H9 (cell line): ENCODE data around the gene KIF16B. TPM values are rescaled to one million over a fixed set of nuclear protein-coding genes. Genes with fewer than 3 reads are reported as not detected.

Experiments used
- DNase-seq: peaks from one replicate; pipeline ENCODE4 v3.0.0-alpha.2; 2017
- H2AFZ ChIP-seq: one replicate; pipeline ENCODE4 v1.6.1; 2013; ENCODE audit warnings: mild to moderate bottlenecking, low read length, control low read depth, moderate library complexity
- H2AK5ac ChIP-seq: 2 replicates; pipeline ENCODE4 v1.6.1; 2013; ENCODE audit warnings: low read length, control low read depth, mixed read lengths; ENCODE audit not compliant: insufficient read length
- H2BK120ac ChIP-seq: one replicate; pipeline ENCODE4 v1.6.1; 2013; ENCODE audit warnings: low read depth, mild to moderate bottlenecking, low read length, control low read depth, inconsistent platforms; ENCODE audit not compliant: poor library complexity, severe bottlenecking
- H2BK12ac ChIP-seq: 2 replicates; pipeline ENCODE4 v1.6.1; 2013; ENCODE audit warnings: low read length, control low read depth, mixed read lengths, low read depth; ENCODE audit not compliant: insufficient read length
- H2BK15ac ChIP-seq: 2 replicates; pipeline ENCODE4 v1.6.1; 2013; ENCODE audit warnings: low read depth, low read length, control low read depth
- H2BK20ac ChIP-seq: one replicate; pipeline ENCODE4 v1.6.1; 2013; ENCODE audit warnings: low read depth, mild to moderate bottlenecking, low read length, control low read depth, inconsistent platforms; ENCODE audit not compliant: poor library complexity, severe bottlenecking
- H2BK5ac ChIP-seq: 2 replicates; pipeline ENCODE4 v1.6.1; 2013; ENCODE audit warnings: low read length, control low read depth, mixed read lengths; ENCODE audit not compliant: insufficient read length
- H3K14ac ChIP-seq: 2 replicates; pipeline ENCODE4 v1.6.1; 2013; ENCODE audit warnings: low read length, control low read depth; ENCODE audit not compliant: insufficient read depth
- H3K18ac ChIP-seq: 2 replicates; pipeline ENCODE4 v1.6.1; 2013; ENCODE audit warnings: low read depth, mild to moderate bottlenecking, mixed read lengths, low read length, control low read depth; ENCODE audit not compliant: insufficient read length
- H3K23ac ChIP-seq: 2 replicates; pipeline ENCODE4 v1.6.1; 2013; ENCODE audit warnings: low read length, control low read depth, mixed read lengths, low read depth; ENCODE audit not compliant: insufficient read length
- H3K23me2 ChIP-seq: 2 replicates; pipeline ENCODE4 v1.6.1; 2013; ENCODE audit warnings: low read depth, mild to moderate bottlenecking, mixed read lengths, low read length, control low read depth; ENCODE audit not compliant: insufficient read length, poor library complexity, severe bottlenecking
- H3K27ac ChIP-seq: 2 replicates; pipeline ENCODE4 v1.5.1; 2013; ENCODE audit warnings: low read length, control low read depth, mixed read lengths, low read depth; ENCODE audit not compliant: insufficient read length
- H3K27me3 ChIP-seq: 2 replicates; pipeline ENCODE4 v1.6.1; 2013; ENCODE audit warnings: low read length, control low read depth, inconsistent platforms; ENCODE audit not compliant: insufficient read depth
- H3K4ac ChIP-seq: 2 replicates; pipeline ENCODE4 v1.6.1; 2013; ENCODE audit warnings: low read depth, mild to moderate bottlenecking, control low read depth, inconsistent platforms, low read length, moderate library complexity
- H3K4me1 ChIP-seq: 2 replicates; pipeline ENCODE4 v1.6.1; 2013; ENCODE audit warnings: low read length, control low read depth, inconsistent platforms; ENCODE audit not compliant: insufficient read depth
- H3K4me2 ChIP-seq: 2 replicates; pipeline ENCODE4 v1.6.1; 2013; ENCODE audit warnings: low read length, control low read depth, mixed read lengths; ENCODE audit not compliant: insufficient read length, insufficient read depth
- H3K56ac ChIP-seq: 2 replicates; pipeline ENCODE4 v1.6.1; 2013; ENCODE audit warnings: low read depth, mild to moderate bottlenecking, mixed read lengths, low read length, control low read depth; ENCODE audit not compliant: insufficient read length
- H3K79me1 ChIP-seq: 2 replicates; pipeline ENCODE4 v1.6.1; 2013; ENCODE audit warnings: low read depth, mild to moderate bottlenecking, moderate library complexity, low read length, control low read depth, inconsistent platforms; ENCODE audit not compliant: insufficient read depth, poor library complexity, severe bottlenecking
- H3K79me2 ChIP-seq: 2 replicates; pipeline ENCODE4 v1.6.1; 2013; ENCODE audit warnings: low read length, control low read depth, inconsistent platforms; ENCODE audit not compliant: insufficient read depth
- H3K9ac ChIP-seq: 2 replicates; pipeline ENCODE4 v1.6.1; 2013; ENCODE audit warnings: low read length, control low read depth, mixed read lengths; ENCODE audit not compliant: insufficient read length; ENCODE audit errors: extremely low read depth
- H3K9me3 ChIP-seq: one replicate; pipeline ENCODE4 v1.6.1; 2013; ENCODE audit warnings: low read depth, low read length, inconsistent platforms; ENCODE audit not compliant: control insufficient read depth
- H3T11ph ChIP-seq: one replicate; pipeline ENCODE4 v1.6.1; 2013; ENCODE audit warnings: mild to moderate bottlenecking, low read length, control low read depth, inconsistent platforms
- H4K20me1 ChIP-seq: one replicate; pipeline ENCODE4 v1.6.1; 2013; ENCODE audit not compliant: control insufficient read depth, insufficient read length, insufficient read depth
- H4K5ac ChIP-seq: 2 replicates; pipeline ENCODE4 v1.6.1; 2013; ENCODE audit warnings: low read depth, mild to moderate bottlenecking, mixed read lengths, low read length, control low read depth; ENCODE audit not compliant: insufficient read length
- H4K8ac ChIP-seq: replicated peaks from 2 replicates; pipeline ENCODE4 v1.6.1; 2013; ENCODE audit warnings: low read length, control low read depth, mixed read lengths, low read depth; ENCODE audit not compliant: insufficient read length
- H4K91ac ChIP-seq: 2 replicates; pipeline ENCODE4 v1.6.1; 2013; ENCODE audit warnings: low read depth, mild to moderate bottlenecking, moderate library complexity, mixed read lengths, low read length, control low read depth; ENCODE audit not compliant: insufficient read length
- H3K27ac Mint-ChIP-seq, 3 experiments: 2 replicates in 2 of 3; 3 replicates in 1 of 3; pipeline ENCODE4 v1.8.0; 2020 to 2021; ENCODE audit warnings: mixed read lengths in 3 of 3, mild to moderate bottlenecking in 1 of 3, moderate library complexity in 1 of 3
- H3K27me3 Mint-ChIP-seq: 2 replicates; pipeline ENCODE4 v1.8.0; 2021; ENCODE audit warnings: low read depth, mild to moderate bottlenecking, moderate library complexity, mixed read lengths
- H3K36me3 Mint-ChIP-seq, 3 experiments: 2 replicates in 2 of 3; 3 replicates in 1 of 3; pipeline ENCODE4 v1.8.0; 2020 to 2021; ENCODE audit warnings: low read depth in 3 of 3, mixed read lengths in 3 of 3; ENCODE audit not compliant: insufficient read depth in 1 of 3
- H3K4me1 Mint-ChIP-seq, 2 experiments: 2 replicates each; pipeline ENCODE4 v1.8.0; 2020; ENCODE audit warnings: mixed read lengths in 2 of 2
- H3K4me3 Mint-ChIP-seq, 2 experiments: 2 replicates in 1 of 2; 3 replicates in 1 of 2; pipeline ENCODE4 v1.8.0; 2020 to 2021; ENCODE audit warnings: mild to moderate bottlenecking in 2 of 2, mixed read lengths in 2 of 2, moderate library complexity in 1 of 2
- H3K9me3 Mint-ChIP-seq, 2 experiments: 2 replicates in 1 of 2; 3 replicates in 1 of 2; pipeline ENCODE4 v1.8.0; 2020; ENCODE audit warnings: mild to moderate bottlenecking in 2 of 2, mixed read lengths in 2 of 2, moderate library complexity in 1 of 2
- WGBS: extraction: QIAGEN DNeasy Blood & Tissue Kit; methylation state at CpG from one replicate; pipeline ENCODE4 v1.1.7; 2013; ENCODE audit warnings: missing lambda C conversion rate, low lambda C conversion rate, mixed read lengths; ENCODE audit not compliant: insufficient read length; ENCODE audit errors: extremely low coverage; 5-methylcytosine and 5-hydroxymethylcytosine counted together
- total RNA-seq: library from RNA; stranded (reverse); gene quantifications from 2 replicates; pipeline ENCODE4 v1.2.1, GENCODE V29; 2021
- TF ChIP-seq, protein P1 (sequence below): fragments of 200-600 bp; sonication (generic); conservative IDR thresholded peaks from 3 replicates; pipeline ENCODE4 v1.8.0; 2021; ENCODE audit warnings: antibody characterized with exemption, mild to moderate bottlenecking

The KIF16B gene
- total RNA-seq, 1 experiment from 2014 or later, result 7.4 TPM

DNA sequence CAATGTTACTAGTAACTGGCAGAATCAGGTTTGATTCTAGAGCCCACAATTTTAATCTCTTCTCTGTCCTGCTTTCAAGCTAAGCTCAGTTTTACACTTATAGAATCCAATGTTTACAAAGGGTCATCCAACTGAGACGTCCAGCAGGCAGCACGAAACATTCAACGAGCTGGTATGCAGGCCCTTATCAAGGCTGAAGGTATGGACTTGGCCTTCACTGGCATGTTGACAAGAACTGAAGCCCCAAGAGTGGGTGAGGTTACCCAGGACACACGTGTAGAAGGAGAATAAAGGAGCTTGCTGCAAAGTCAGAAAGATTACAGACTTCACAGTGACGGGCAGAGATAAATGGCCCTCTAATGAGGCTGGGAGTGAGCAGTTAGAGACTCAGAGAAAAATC lies 187.4 kb downstream of the KIF16B start:
- Histone ChIP-seq H4K20me1 (no peaks in the 10 kb centered on the region), H3K23ac (no peak overlapping the region), H3K23me2 (no peaks in the 10 kb centered on the region), H2BK120ac (no peak overlapping the region), H3K27ac (no peak overlapping the region), H2BK20ac (no peak overlapping the region), H4K8ac (no peak overlapping the region), H3K4ac (no peak overlapping the region), H3K4me1 (no peaks in the 10 kb centered on the region), H3K18ac (no peak overlapping the region), H2BK12ac (no peak overlapping the region), H3K79me2 (no peaks in the 10 kb centered on the region), H3K56ac (no peak overlapping the region), H3T11ph (no peak overlapping the region), H2AFZ (no peak overlapping the region), H4K91ac (no peak overlapping the region), H3K27me3 (no peaks in the 10 kb centered on the region), H4K5ac (no peak overlapping the region), H3K9me3 (no peaks in the 10 kb centered on the region), H3K14ac (no peak overlapping the region), H3K4me2 (no peak overlapping the region), H2AK5ac (no peak overlapping the region), H2BK15ac (no peak overlapping the region), H3K79me1 (no peaks in the 10 kb centered on the region), H2BK5ac (no peak overlapping the region), H3K9ac (no peak overlapping the region)
- TF ChIP-seq, protein P1, sequence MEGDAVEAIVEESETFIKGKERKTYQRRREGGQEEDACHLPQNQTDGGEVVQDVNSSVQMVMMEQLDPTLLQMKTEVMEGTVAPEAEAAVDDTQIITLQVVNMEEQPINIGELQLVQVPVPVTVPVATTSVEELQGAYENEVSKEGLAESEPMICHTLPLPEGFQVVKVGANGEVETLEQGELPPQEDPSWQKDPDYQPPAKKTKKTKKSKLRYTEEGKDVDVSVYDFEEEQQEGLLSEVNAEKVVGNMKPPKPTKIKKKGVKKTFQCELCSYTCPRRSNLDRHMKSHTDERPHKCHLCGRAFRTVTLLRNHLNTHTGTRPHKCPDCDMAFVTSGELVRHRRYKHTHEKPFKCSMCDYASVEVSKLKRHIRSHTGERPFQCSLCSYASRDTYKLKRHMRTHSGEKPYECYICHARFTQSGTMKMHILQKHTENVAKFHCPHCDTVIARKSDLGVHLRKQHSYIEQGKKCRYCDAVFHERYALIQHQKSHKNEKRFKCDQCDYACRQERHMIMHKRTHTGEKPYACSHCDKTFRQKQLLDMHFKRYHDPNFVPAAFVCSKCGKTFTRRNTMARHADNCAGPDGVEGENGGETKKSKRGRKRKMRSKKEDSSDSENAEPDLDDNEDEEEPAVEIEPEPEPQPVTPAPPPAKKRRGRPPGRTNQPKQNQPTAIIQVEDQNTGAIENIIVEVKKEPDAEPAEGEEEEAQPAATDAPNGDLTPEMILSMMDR, result no peak
- H3K4me1 Mint-ChIP-seq, result no peaks in the 10 kb centered on the region
- no peak overlapping the region for H3K4me3 Mint-ChIP-seq
- H3K36me3 Mint-ChIP-seq, result no peaks in the 10 kb centered on the region; a peak in 2 of 7 replicates
- no peak overlapping the region for H3K27ac Mint-ChIP-seq
- H3K9me3 Mint-ChIP-seq, result no peaks in the 10 kb centered on the region
- DNase-seq, result no peak
- no peaks in the 10 kb centered on the region for H3K27me3 Mint-ChIP-seq
- WGBS, result no CpG with 5 or more reads among the region's 5 CpGs
